ENCODE measurements around the gene GMDS. TPM values are rescaled to one million over a fixed set of nuclear protein-coding genes. Genes with fewer than 3 reads are reported as not detected.

The GMDS gene
- total RNA-seq, 1 experiment from 2014 or later: 27.6 TPM

DNA sequence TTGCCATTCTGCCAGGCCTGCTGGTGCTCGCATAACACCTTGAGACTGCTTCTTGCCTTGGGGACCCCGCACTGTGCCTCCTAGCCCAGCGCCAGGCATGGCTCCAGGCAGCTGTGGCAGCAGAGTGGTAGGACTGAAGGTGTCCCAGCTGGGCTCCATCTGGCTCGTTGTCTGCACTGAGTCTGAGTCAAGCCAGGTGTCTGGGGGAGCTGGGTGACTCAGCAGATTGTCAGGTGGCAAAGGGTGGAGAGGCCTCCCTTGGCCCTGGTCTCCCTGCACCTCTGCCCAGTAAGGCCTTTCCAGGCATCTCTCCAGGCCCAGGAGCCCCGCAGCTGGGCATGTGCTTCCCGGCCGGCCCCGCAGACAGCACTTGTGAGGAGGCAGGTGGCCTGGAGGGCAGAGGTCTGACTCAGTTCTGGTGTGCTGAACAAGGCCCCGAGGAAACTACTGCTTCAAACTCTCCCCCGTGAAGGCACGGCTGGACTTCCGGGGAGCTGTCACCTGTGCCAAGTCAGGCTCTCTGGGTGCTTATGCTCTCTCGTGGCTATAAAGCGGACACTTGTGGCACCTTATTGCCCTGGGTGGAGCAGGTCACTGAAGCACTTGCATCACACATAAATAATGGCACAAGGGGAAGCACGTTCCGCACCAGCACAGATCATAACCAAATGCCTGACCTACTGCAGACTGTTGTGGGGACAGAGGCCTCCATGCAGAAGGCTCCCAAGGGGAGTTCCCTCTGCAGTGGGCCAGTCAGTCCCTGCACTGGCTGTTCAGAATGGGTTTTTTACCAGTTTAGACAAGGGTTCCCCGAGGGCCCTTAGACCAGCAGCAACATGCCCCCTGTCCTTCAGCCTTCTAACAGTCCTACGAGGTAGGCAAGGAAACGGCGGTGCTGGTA is 608.2 kb downstream of the GMDS start:
- Histone ChIP-seq H3K9ac (ENCODE audit: extremely low read depth, insufficient read length, low read length) (no peak overlapping the region), H3K23ac (ENCODE audit: insufficient read length, low read depth, low read length) (no peak overlapping the region)

More for the DNA sequence above, 608.2 kb downstream of the GMDS start:
- no peaks in the 10 kb centered on the region for H3K4me1 ChIP-seq (ENCODE audit: insufficient read depth, low read length)
- 0 out of 4 replicates have a peak, but pooled peaks cover 0 to 2% of the 10 kb centered on the region in 2 experiments for H3K4me1 Mint-ChIP-seq
- H4K20me1 ChIP-seq (ENCODE audit: control insufficient read depth, insufficient read depth, insufficient read length): no peaks in the 10 kb centered on the region
- H3K79me2 ChIP-seq (ENCODE audit: insufficient read depth, low read length): no peaks in the 10 kb centered on the region
- no peak overlapping the region for H3K4me2 ChIP-seq (ENCODE audit: insufficient read depth, insufficient read length, low read length)
- no peaks in the 10 kb centered on the region for H3K27me3 ChIP-seq (ENCODE audit: insufficient read depth, low read length)
- TF ChIP-seq CTCF (conservative IDR thresholded peaks at IDR 0.05): no peak
- no peak overlapping the region for H2BK5ac ChIP-seq (ENCODE audit: insufficient read length, low read length)
- no peak overlapping the region for H3K27ac ChIP-seq (ENCODE audit: insufficient read length, low read depth, low read length)
- H3K27me3 Mint-ChIP-seq (ENCODE audit: low read depth): peaks cover 38% of the 10 kb centered on the region
- H3K14ac ChIP-seq (ENCODE audit: insufficient read depth, low read length): no peak overlapping the region; the same call in 1 of the 2 replicates
- H3K9me3 ChIP-seq (ENCODE audit: control insufficient read depth, low read depth, low read length): no peaks in the 10 kb centered on the region
- H3K18ac ChIP-seq (ENCODE audit: insufficient read length, low read depth, low read length): no peak overlapping the region
- no peak overlapping the region for H2BK20ac ChIP-seq (ENCODE audit: low read depth, low read length, poor library complexity, severe bottlenecking)
- no peaks in the 10 kb centered on the region for H3K9me3 Mint-ChIP-seq
- no peak overlapping the region for H2AFZ ChIP-seq (ENCODE audit: low read length)
- no CpG with 5 or more reads among the region's 20 CpGs for WGBS (ENCODE audit: extremely low coverage, insufficient read length, low lambda C conversion rate)
- H4K5ac ChIP-seq (ENCODE audit: insufficient read length, low read depth, low read length): no peak overlapping the region
- H2BK12ac ChIP-seq (ENCODE audit: insufficient read length, low read depth, low read length): no peak overlapping the region
- H2AK5ac ChIP-seq (ENCODE audit: insufficient read length, low read length): no peak overlapping the region
- no peak for DNase-seq
- no peak overlapping the region for H4K91ac ChIP-seq (ENCODE audit: insufficient read length, low read depth, low read length)
- H3T11ph ChIP-seq (ENCODE audit: low read length): no peak overlapping the region
- no peaks in the 10 kb centered on the region for H3K23me2 ChIP-seq (ENCODE audit: insufficient read length, low read depth, low read length, poor library complexity, severe bottlenecking)
- no peak overlapping the region for H3K56ac ChIP-seq (ENCODE audit: insufficient read length, low read depth, low read length)
- H2BK15ac ChIP-seq (ENCODE audit: low read depth, low read length): no peak overlapping the region
- no peak overlapping the region for H3K4me3 Mint-ChIP-seq
- no peaks in the 10 kb centered on the region for H3K36me3 Mint-ChIP-seq (ENCODE audit: insufficient read depth in 1 of 3, low read depth in 3 of 3)
- H4K8ac ChIP-seq (replicated peaks; ENCODE audit: insufficient read length, low read depth, low read length): no peak overlapping the region
- no peak overlapping the region for H3K27ac Mint-ChIP-seq
- H3K79me1 ChIP-seq (ENCODE audit: insufficient read depth, low read depth, low read length, poor library complexity, severe bottlenecking): no peaks in the 10 kb centered on the region
- H3K4ac ChIP-seq (ENCODE audit: low read depth, low read length): no peak overlapping the region
- H2BK120ac ChIP-seq (ENCODE audit: low read depth, low read length, poor library complexity, severe bottlenecking): no peak overlapping the region
